Fibroblast of lung (primary cell): Measurements from ENCODE around the gene SPATS2L. TPM values are rescaled to one million over a fixed set of nuclear protein-coding genes. Genes with fewer than 3 reads are reported as not detected.

Source experiments
- DNase-seq, 2 donors: peaks; one replicate each; pipeline versions ENCODE4 v3.0.0 to v3.0.0-alpha.2; 2010; ENCODE audit warnings: low read depth in 2 of 2
- H2AFZ ChIP-seq: 2 replicates; pipeline ENCODE4 v1.5.1; 2012; ENCODE audit warnings: low read length, control low read depth, inconsistent platforms
- H3K27ac ChIP-seq: 2 replicates; pipeline ENCODE4 v1.5.1; 2011; ENCODE audit warnings: low read length, control low read depth; ENCODE audit not compliant: insufficient read depth
- H3K27me3 ChIP-seq: 2 replicates; pipeline ENCODE4 v1.5.1; 2011; ENCODE audit warnings: mild to moderate bottlenecking, low read length; ENCODE audit not compliant: control insufficient read depth, insufficient read depth
- H3K36me3 ChIP-seq: 2 replicates; pipeline ENCODE4 v1.5.1; 2011; ENCODE audit warnings: low read length; ENCODE audit not compliant: control insufficient read depth, insufficient read depth
- H3K4me1 ChIP-seq: 2 replicates; pipeline ENCODE4 v1.5.1; 2011; ENCODE audit warnings: low read length; ENCODE audit not compliant: control insufficient read depth, insufficient read depth; ENCODE audit errors: extremely low read depth
- H3K4me2 ChIP-seq: 2 replicates; pipeline ENCODE4 v1.5.1; 2011; ENCODE audit warnings: low read length, control low read depth; ENCODE audit not compliant: insufficient read depth; ENCODE audit errors: extremely low read depth
- H3K4me3 ChIP-seq, 4 experiments: fragments of 200-600 bp in 1 of 4; sonication (generic) in 1 of 4; replicated peaks in 1 of 4; 2 replicates each; pipeline ENCODE4 v1.5.1; 2011 to 2016; ENCODE audit warnings: low read length in 4 of 4, low read depth in 3 of 4, mild to moderate bottlenecking in 3 of 4, control low read depth in 2 of 4, inconsistent platforms in 1 of 4, mixed read lengths in 1 of 4; ENCODE audit not compliant: insufficient read depth in 1 of 4; ENCODE audit errors: control extremely low read depth in 1 of 4
- H3K79me2 ChIP-seq: 2 replicates; pipeline ENCODE4 v1.5.1; 2012; ENCODE audit warnings: mild to moderate bottlenecking, low read length, inconsistent platforms; ENCODE audit not compliant: control insufficient read depth, insufficient read depth
- H3K9ac ChIP-seq: 2 replicates; pipeline ENCODE4 v1.5.1; 2011; ENCODE audit warnings: mild to moderate bottlenecking, low read length, control low read depth; ENCODE audit not compliant: insufficient read depth
- H3K9me3 ChIP-seq: 2 replicates; pipeline ENCODE4 v1.5.1; 2012; ENCODE audit warnings: low read depth, low read length; ENCODE audit not compliant: control insufficient read depth, insufficient read depth
- H4K20me1 ChIP-seq: 2 replicates; pipeline ENCODE4 v1.5.1; 2011; ENCODE audit warnings: low read length; ENCODE audit not compliant: control insufficient read depth, insufficient read depth; ENCODE audit errors: extremely low read depth
- CTCF ChIP-seq, 2 donors: IDR thresholded peaks in 1 of 2; conservative IDR thresholded peaks in 1 of 2; 1 replicate in 1 of 2; 2 replicates in 1 of 2; pipeline ENCODE4 v1.5.1; 2011 to 2012; ENCODE audit warnings: low read length in 2 of 2, control low read depth in 1 of 2, inconsistent platforms in 1 of 2, low read depth in 1 of 2, mild to moderate bottlenecking in 1 of 2
- EZH2 ChIP-seq: IDR thresholded peaks from 2 replicates; pipeline ENCODE4 v1.5.1; 2012; ENCODE audit warnings: low read length, control low read depth, mild to moderate bottlenecking; ENCODE audit errors: missing control alignments
- polyA plus RNA-seq, 2 donors: library from polyadenylated mRNA; depleted of rRNA in 1 of 2; stranded (reverse) in 1 of 2; unstranded in 1 of 2; fragments of >200 nt; gene quantifications; 2 replicates each; pipeline ENCODE4 v1.2.1, GENCODE V29; 2011 to 2012; ENCODE audit warnings: missing spikeins in 1 of 2
- total RNA-seq: library from RNA; depleted of rRNA; stranded (reverse); fragments of >200 nt; gene quantifications from 2 replicates; pipeline ENCODE4 v1.2.1, GENCODE V29; 2014

SPATS2L gene
- total and polyA plus RNA-seq, 2 donors (not counting 1 experiment from before 2014, with no cell fraction given): 73.8 to 291 TPM

DNA sequence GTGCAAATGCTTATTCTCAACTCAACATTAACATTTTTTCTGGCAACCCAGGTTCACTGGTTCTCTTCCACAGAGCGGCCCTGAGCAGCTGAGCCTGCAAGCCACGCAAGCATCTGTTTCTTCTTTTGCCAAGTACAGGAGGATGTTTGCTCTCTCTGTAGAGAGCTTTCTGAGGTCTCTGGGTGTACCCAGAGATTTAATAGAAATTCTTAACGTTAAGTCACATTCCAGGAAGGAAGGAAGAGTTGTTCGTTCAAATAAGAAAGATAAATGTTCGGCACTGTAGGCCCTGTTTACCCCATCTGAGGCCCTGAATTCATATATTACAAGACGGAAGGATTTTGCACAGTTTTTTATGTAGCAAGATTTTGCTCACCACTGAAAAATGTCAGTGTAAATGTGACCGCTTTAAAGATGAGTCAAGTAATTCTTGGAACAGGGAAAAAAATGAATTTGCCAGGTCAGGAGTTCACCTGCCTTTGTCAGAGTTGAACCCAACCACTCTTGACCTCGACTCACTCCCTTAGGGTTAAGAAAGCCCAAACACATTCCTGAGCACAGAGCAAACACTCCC is 173.3 kb downstream of the SPATS2L start:
- Histone ChIP-seq H3K4me2 (peak overlapping the region; percentile 40), H2AFZ (no peak overlapping the region), H3K79me2 (no peaks in the 10 kb centered on the region), H3K27ac (peak overlapping the region; percentile 78), H3K9me3 (no peaks in the 10 kb centered on the region), H3K27me3 (no peaks in the 10 kb centered on the region), H3K4me3 (no peak overlapping the region), H3K4me1 (peaks cover 23% of the 10 kb centered on the region), H3K36me3 (peaks cover 11% of the 10 kb centered on the region), H3K9ac (no peak overlapping the region), H4K20me1 (no peaks in the 10 kb centered on the region)
- TF ChIP-seq EZH2 (no peak), CTCF (conservative IDR thresholded peaks at IDR 0.05 in 1 of 2, IDR thresholded peaks at IDR 0.05 in 1 of 2; ENCODE audit: low read depth in 1 of 2, low read length in 2 of 2) (no peak)
- DNase-seq: peak; percentile 80 to 85

- Histone ChIP-seq H2AFZ (no peak overlapping the region), H3K4me3 (no peak overlapping the region), H3K9me3 (no peaks in the 10 kb centered on the region), H3K79me2 (no peaks in the 10 kb centered on the region), H3K36me3 (peaks cover 5% of the 10 kb centered on the region), H3K4me1 (peaks cover 23% of the 10 kb centered on the region), H3K9ac (no peak overlapping the region), H3K27ac (no peak overlapping the region), H3K4me2 (no peak overlapping the region), H3K27me3 (no peaks in the 10 kb centered on the region), H4K20me1 (no peaks in the 10 kb centered on the region)
- no peak for DNase-seq
- no peak for TF ChIP-seq EZH2
- TF ChIP-seq CTCF (conservative IDR thresholded peaks at IDR 0.05 in 1 of 2, IDR thresholded peaks at IDR 0.05 in 1 of 2; ENCODE audit: low read depth in 1 of 2, low read length in 2 of 2): no peak
These were observed 175.7 kb downstream of the SPATS2L start for GRCh38 chr2:200482194-200482593.

- Histone ChIP-seq H3K36me3 (peaks cover 5% of the 10 kb centered on the region), H3K79me2 (no peaks in the 10 kb centered on the region), H3K27me3 (no peaks in the 10 kb centered on the region), H3K4me2 (no peak overlapping the region), H3K4me1 (peaks cover 17% of the 10 kb centered on the region), H3K9me3 (no peaks in the 10 kb centered on the region), H4K20me1 (no peaks in the 10 kb centered on the region), H2AFZ (no peak overlapping the region), H3K27ac (no peak overlapping the region), H3K9ac (no peak overlapping the region), H3K4me3 (no peak overlapping the region)
- TF ChIP-seq CTCF (conservative IDR thresholded peaks at IDR 0.05 in 1 of 2, IDR thresholded peaks at IDR 0.05 in 1 of 2; ENCODE audit: low read depth in 1 of 2, low read length in 2 of 2) (peak; percentile 16 to 57), EZH2 (no peak)
- DNase-seq: peak; percentile 12 to 44
These were observed 177.3 kb downstream of the SPATS2L start for GRCh38 chr2:200483729-200484198.
